ENCODE measurements around the gene CHRNG.

CHRNG gene

DNA sequence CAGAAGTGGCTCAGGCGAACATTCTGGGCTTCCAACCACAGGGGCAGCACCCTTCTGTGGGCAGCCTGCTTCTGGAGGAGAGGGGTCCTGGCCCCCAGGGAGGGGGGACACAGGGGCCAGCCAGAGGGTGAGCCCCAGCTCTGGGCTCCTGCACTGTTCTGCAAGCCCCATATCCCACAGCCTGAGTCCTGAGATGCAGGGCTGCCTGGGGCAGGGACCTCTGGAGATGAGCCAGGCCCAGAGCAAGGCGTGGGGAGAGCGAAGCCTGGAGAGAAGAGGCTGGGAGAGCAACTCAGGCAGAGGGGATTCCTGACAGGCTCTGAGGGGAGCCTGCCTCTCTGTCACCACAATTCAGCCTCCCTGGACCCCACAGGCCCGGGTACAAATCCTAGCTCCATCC lies 32.8 kb upstream of the CHRNG start:
- no peak for DNase-seq (ENCODE audit: low spot score)

DNA sequence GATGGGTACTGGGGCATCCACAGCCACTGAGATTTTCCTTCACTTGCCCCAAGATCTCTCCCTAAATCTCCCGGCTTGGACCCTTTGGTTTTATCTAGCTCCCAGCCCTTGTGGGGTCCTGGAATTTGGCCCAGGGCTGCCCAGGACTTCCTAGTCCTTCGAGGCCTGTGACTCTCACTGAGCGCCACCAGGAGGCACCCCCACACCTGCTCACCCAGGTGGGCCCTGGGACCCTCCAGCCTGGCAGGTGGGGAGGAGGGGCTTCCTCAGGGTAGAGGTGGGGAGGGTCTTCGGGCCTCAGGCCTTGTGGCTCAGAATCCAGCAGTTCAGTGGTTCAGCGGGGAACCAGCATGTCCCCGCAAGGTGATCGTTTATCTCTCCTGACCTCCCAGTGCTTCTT lies 31.2 kb upstream of the CHRNG start:
- DNase-seq (ENCODE audit: low spot score) = no peak

DNA sequence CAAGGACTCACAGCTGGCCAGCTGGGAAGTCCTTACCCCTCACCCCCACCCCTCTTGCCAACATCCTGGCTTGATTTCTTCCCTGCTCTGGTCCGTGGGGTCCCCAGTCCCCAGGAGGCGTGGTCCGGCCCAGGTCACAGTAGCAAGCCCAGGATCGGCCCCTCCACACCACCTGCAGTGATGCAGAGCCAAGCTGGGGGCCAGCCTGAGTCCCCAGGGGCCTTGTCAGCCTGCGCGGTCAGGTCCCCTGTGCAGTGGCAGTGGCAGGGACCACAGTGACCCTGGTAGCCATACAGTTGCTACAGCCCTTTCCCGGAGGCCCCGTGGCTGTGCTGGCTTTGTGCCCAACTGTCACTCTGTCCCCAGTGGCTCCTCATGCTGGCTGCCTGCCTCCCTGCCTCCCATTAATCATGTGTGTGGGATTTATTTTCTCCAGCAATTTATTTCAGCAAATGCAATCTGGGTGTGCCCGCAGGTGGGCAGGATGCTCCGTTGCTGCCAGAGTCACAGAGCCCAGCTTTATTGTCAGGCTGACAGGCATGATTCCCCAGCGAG lies 28.1 kb upstream of the CHRNG start:
- no peak for DNase-seq (ENCODE audit: low spot score)

DNA sequence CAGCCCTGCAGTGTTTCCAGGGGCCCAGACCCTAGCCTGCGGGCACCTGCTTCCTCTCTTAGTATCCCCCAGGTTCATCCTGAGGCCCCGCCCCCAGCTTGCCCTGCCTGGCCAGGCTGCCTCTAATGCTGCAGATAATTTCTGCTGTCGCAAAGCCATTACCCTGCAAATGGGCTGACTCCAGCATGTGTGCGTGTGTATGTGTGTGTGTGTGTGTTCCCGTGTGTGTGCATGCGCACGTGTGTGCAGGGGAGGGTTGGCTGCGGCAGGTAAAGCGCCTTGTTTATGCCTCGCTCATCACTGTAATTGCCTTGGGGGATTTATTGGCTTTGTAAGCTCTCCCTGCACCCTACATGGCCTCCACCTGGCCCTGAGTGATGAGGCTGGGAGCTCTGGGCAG lies 26.9 kb upstream of the CHRNG start:
- DNase-seq (ENCODE audit: low spot score) = no peak

DNA sequence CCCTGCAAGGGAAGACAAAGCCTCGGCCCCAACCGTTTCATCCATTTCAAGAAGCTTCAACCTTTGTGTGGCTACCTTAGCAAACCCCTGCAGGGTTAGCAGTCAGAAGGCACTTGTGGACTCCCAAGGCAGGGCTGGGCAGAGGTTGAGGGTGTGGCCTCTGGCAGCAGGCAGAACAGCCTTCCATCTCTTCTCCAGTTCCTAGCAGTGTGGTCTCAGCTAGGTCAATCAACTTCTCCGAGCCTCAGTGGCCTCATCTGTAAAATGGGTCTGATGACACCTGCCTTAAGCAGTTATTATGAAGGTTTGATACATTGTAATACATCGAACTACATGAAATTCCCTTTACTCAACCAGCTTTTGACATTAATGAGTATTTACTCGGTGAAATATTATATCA lies 26.1 kb upstream of the CHRNG start:
- DNase-seq (ENCODE audit: low spot score) = no peak

DNA sequence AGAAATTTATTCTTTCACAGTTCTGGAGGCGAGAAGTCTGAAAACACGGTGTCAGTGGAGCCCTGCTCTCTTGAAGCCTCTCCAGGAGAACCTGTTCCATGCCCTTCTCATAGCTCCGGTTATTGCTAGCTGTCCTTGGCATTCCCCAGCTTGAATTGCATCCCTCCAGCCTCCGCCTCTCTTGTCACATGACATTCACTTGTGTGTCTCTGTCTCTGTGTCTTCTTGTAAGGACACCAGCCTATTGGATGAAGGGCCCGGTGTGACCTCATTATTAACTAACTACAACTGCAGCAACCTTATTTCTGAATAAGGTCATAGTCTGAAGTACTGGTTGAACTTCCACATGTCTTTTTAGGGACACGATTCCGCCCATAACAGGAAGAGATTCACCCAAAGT lies 23.9 kb upstream of the CHRNG start:
- DNase-seq (ENCODE audit: low spot score) = no peak

DNA sequence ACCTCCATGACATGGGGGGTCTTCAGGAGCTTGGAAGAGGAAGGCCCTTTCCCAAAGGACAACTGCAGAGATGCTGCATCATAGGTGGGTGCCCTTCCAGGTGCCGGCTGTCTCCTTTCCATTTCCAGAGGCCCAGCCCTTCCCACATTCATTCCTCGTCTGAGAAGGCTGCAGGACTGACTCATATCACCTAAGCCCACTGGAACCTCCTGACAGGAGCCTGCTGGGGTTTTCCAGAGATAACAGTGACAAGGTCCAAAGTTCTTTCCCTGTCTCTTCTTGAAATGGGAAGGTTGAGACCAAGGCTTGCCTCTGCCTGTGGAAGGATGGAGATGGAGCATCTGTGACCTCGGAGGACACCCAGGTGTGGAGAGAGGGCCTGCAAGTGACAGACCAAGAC lies 22.9 kb upstream of the CHRNG start:
- DNase-seq (ENCODE audit: low spot score) = no peak

DNA sequence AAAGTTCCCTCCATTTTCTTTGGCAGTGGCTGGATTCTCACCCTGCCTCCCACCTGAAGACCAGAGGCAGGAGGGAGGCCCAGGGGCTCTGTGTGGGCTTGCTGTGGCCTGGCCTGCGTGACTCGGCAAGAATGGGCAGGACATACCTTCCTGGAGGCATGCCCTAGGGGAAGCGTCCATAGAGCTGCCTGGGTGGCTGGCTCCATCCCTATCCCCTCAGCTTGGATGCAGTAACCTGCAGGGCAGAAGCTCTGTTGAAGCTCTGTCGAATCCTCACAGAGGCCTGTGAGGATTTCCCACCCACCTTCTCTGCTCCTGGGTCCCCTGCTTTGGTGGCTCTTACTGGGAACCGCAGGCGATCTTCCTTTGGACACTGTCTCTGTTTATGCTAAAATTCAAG lies 20.6 kb upstream of the CHRNG start:
- no peak for DNase-seq (ENCODE audit: low spot score)

DNA sequence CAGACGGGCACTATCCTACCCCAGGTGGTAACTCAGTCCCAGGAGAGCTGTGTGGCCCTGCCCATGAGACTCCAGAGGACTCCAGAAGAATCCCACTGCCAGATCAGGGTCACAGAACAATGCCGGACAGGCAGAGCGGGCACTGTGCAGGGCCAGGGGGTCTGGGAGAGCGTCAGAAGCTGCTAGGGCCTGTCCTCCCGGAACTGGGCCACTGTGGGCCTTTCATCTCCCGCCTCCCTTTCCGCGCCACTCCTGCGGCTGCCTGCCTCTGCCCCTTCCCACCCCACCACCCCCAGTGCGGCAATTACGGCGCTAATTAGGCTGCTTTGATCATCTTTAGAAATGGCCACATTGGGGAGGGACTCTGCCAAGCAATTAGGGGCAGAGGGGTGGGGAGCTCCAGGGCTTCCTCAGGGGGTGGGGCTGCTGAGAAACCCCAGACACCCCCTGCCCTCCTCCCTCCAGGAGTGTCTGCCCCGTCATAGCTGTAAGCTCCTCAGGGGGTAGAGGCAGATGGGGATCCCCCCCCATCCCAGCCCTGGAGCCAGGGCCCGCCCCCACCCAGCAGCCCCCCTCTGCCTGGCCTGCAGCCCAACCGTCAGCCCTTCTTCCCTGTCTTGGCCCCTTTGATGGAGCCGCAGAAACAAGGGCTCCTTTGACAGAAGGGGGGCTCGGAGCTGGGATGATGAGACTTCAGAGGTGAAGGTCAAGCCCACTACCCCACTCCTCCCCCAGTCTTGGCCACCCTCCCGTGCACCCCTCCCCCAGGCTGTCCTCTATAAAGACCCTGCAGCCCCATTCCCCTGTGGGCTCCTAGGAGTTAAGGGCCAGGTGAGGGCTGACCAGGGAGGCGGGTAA lies 19.7 kb upstream of the CHRNG start, which contains the start of gene PRSS56:
TSS of gene PRSS56 (plus strand) at position 808 of the 858 bp plus-strand sequence. CDS start 211 bp downstream, outside the sequence.
- no peak for DNase-seq (ENCODE audit: low spot score)

DNA sequence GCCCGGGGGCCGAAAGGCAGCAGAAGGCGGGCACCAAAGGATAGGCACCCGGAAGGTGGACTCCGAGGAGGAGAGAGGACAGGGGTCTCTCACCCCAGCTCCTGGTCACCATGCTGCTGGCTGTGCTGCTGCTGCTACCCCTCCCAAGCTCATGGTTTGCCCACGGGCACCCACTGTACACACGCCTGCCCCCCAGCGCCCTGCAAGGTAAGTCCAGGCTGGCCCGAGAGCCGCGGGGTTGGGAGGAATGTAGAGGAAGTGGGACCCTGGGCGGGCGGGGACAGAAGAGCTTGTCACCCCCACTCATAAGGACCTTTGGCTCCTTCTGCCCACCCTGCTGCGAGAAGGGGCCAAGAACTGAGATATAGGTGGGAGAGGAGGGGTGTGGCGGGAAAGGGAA lies 19.0 kb upstream of the CHRNG start:
- DNase-seq (ENCODE audit: low spot score) = no peak

DNA sequence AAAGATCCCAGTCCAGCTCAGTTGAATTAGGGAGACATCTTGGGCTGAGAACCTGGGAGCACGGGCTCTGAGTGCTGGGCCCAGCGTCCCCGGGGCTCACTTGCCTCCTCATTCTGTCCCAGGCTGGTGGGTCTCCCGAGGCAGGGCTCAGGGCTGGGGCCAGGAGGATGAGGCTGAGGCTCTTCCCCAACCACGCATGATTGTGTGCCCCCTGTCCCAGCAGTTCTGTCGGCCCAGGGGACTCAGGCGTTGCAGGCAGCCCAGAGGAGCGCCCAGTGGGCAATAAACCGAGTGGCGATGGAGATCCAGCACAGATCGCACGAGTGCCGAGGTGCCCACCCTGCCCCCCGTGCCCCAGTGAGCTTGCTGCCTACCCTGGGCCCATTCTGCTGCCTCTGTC lies 18.4 kb upstream of the CHRNG start:
- no peak for DNase-seq (ENCODE audit: low spot score)

DNA sequence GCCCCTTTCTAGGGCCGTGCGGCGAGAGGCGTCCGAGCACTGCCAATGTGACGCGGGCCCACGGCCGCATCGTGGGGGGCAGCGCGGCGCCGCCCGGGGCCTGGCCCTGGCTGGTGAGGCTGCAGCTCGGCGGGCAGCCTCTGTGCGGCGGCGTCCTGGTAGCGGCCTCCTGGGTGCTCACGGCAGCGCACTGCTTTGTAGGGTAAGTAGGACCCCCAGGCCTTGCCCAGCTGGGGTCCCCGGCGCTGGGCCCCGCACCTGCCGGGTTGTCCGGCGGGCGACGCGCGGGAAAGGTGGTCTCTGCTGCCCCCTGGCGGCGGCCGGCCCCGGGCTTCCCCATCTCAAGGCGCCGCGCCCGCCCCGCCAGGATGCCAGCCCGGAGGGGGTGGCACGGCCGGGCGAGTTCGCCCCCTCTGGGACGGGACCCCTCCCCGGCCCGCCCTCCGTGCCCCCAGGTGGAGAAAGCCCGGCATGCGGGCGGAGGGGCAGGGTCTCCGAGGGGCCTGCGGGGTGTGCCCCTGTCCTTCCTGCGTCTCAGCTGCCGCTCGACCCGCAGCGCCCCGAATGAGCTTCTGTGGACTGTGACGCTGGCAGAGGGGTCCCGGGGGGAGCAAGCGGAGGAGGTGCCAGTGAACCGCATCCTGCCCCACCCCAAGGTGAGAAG lies 17.4 kb upstream of the CHRNG start:
- no peak for DNase-seq (ENCODE audit: low spot score)

DNA sequence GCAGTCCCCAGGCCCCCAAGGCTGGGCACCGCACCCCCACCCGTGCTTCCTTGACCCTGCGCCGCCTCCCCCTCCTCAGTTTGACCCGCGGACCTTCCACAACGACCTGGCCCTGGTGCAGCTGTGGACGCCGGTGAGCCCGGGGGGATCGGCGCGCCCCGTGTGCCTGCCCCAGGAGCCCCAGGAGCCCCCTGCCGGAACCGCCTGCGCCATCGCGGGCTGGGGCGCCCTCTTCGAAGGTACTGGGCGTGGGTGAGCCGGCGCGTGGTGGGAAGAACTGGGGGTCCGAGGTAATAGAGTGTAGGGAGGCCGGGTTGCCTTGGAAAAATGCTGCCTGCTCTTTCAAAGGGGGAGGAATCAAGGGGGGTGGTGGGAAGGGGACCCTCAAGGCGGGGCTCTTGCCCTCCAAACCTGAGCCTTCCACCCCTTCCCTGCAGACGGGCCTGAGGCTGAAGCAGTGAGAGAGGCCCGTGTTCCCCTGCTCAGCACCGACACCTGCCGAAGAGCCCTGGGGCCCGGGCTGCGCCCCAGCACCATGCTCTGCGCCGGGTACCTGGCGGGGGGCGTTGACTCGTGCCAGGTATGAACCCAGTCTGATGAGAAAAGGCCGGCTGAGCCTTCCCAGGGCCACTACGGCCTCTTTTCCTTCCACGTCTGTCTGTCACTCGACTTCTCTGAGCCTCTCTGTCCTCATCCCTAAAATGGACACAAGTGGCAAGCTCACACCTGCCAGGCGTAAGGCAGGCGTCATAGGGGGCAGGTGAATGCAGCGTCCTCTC lies 16.7 kb upstream of the CHRNG start:
- no peak for DNase-seq (ENCODE audit: low spot score)

DNA sequence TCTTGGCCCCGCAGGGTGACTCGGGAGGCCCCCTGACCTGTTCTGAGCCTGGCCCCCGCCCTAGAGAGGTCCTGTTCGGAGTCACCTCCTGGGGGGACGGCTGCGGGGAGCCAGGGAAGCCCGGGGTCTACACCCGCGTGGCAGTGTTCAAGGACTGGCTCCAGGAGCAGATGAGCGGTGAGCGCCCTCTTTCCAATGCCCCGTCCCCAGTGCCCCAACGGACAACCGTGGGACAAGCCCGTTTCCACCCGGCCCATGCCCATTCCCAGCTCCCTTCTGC lies 16.1 kb upstream of the CHRNG start:
- no peak for DNase-seq (ENCODE audit: low spot score)

DNA sequence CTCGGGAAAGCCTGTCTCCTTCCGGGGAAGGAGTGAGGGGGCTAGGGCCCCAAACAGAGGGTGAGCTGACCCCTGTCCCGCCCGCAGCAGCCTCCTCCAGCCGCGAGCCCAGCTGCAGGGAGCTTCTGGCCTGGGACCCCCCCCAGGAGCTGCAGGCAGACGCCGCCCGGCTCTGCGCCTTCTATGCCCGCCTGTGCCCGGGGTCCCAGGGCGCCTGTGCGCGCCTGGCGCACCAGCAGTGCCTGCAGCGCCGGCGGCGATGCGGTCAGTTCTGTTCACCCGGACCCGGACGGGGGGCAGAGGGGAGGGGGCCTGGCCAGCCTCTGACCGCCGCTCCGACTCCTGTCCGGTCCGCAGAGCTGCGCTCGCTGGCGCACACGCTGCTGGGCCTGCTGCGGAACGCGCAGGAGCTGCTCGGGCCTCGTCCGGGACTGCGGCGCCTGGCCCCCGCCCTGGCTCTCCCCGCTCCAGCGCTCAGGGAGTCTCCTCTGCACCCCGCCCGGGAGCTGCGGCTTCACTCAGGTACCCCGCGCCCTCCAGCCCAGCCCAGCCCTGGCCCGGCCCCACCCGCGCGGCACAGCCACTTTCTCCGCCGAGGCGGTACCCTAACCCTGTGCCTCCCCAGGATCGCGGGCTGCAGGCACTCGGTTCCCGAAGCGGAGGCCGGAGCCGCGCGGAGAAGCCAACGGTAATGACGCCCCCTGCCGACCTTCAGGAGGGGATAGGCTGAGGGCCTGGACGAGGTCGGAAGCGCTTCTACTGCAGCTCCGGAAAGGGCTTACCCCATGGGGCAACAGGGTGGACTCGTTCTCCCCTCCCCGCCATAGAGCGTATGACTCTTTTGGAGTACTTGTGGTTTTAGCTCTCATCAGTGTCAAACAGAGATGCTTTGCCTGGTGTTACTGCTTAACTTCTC lies 15.6 kb upstream of the CHRNG start:
- DNase-seq (ENCODE audit: low spot score) = peak; percentile 50

DNA sequence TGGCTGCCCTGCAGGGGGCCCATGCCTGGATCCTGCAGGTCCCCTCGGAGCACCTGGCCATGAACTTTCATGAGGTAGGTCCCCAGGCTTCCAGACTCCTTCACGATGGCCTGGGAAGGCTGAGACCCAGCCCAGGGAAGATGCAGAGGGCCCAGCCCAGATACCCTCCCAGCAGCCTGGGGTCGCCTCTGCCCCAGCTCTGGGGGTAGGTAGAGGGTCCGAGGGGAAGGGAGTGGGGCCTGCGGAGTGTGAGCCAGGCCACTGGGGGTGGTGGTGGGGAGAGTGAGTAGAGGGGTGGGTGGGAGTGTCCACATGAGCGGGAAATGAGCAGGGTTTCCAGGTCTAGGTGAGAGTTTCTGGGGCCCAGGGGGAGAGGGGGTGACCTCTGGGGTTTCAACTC lies 14.7 kb upstream of the CHRNG start:
- DNase-seq (ENCODE audit: low spot score) = no peak

DNA sequence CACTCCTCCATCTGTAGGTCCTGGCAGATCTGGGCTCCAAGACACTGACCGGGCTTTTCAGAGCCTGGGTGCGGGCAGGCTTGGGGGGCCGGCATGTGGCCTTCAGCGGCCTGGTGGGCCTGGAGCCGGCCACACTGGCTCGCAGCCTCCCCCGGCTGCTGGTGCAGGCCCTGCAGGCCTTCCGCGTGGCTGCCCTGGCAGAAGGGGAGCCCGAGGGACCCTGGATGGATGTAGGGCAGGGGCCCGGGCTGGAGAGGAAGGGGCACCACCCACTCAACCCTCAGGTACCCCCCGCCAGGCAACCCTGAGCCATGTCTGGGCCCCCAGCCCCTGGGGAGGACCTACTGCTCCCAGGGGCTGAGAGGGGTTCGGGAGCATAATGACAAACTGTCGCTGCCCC lies 14.3 kb upstream of the CHRNG start:
- DNase-seq (ENCODE audit: low spot score) = no peak

DNA sequence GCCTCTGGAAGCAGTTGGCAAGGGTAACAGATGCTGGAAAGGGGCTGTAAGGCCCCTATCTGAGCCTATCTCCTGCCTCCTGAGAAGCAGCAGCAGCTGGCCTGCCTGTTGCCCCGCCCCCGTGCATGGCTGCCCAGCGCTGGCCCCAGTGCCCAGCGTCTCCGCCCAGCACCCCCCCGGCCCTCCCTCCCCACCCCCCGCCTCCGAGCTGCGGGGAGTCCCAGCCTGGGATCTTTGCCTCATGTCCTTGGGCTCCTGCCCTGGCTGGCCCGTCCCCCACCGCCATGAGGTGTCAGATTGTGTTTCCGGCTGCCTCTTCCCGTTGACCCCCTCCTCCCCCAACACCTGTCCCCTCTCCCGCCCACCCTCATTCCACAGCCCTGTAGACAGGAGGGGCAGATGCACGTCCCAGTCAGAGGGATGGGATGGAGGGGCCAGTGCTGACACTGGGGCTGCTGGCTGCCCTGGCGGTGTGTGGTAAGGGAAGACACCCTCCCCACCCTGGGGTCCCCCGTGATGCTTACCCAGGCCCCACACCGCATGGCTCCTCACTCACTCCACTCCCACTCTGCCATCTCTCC lies 13.6 kb upstream of the CHRNG start, which contains the start of gene CHRND:
TSS of gene CHRND (plus strand) at position 370 of the 581 bp plus-strand sequence. CDS start at position 426, 56 bp downstream.
- peak; percentile 50 for DNase-seq (ENCODE audit: low spot score)

DNA sequence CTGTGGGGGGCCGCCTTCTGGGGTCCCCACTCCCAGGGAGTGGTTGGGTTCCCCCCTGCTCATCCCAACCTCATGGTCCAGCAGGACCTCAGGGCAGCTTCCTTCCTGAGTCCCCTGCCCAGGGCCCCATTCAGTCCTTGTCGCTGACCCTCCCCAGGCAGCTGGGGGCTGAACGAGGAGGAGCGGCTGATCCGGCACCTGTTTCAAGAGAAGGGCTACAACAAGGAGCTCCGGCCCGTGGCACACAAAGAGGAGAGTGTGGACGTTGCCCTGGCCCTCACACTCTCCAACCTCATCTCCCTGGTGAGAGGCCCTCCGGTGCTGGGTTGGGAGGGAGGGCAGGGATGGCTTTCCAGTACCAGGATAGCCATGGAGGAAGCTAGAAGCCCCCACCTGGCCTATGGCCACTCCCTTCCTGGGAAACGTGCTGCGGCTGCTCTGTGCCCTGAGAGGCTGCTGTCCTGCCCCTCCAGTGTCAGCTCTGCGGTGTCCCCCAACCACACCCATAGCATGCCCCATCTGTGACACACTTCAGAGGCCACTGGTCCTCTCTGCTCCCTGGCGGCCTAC lies 13.0 kb upstream of the CHRNG start:
- DNase-seq (ENCODE audit: low spot score) = no peak

DNA sequence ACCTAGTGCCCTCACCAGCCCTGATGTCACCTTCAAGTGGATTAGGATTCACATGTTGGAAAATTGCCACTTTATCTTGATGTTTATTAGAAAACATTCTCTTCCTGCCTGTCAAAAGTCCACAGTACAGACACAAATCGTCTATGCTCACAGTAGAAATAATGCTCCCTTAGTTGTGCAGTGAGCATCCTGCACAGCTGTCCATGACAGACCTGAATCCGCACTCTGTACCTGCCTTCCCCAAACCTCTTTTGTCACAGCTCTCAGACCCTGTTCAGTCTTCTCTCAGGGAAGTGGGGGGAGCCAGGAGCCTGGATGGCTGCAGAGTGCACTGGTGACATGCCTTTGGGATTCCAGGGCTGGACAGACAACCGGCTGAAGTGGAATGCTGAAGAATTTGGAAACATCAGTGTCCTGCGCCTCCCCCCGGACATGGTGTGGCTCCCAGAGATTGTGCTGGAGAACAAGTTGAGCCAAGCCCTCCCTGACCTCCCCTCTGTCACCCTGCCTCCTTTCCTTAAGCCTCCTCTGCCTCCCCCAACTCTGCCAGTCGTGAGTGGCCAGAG lies 11.5 kb upstream of the CHRNG start:
- no peak for DNase-seq (ENCODE audit: low spot score)
